Naive B cell (primary cell): ENCODE results near the gene ACAP3. TPM values are rescaled to one million over a fixed set of nuclear protein-coding genes. Genes with fewer than 3 reads are reported as not detected.

ENCODE experiments used
- ATAC-seq, 2 donors: fragments of 150-1000 bp; cut with Tn5 transposase; 2 replicates each; pipeline ENCODE4 v1.10.0; 2021; ENCODE audit warnings: low read depth in 2 of 2, mild to moderate bottlenecking in 2 of 2, moderate library complexity in 2 of 2
- DNase-seq: peaks from one replicate; pipeline ENCODE4 v3.0.0; 2022
- H3K27ac Mint-ChIP-seq, 6 donors: one replicate each; pipeline ENCODE4 v1.8.0; 2020 to 2022; ENCODE audit warnings: mild to moderate bottlenecking in 6 of 6, mixed read lengths in 6 of 6, moderate library complexity in 5 of 6, inconsistent platforms in 2 of 6
- H3K27me3 Mint-ChIP-seq, 3 donors: one replicate each; pipeline ENCODE4 v1.8.0; 2021 to 2022; ENCODE audit warnings: mixed read lengths in 3 of 3, mild to moderate bottlenecking in 1 of 3
- H3K36me3 Mint-ChIP-seq, 2 donors: one replicate each; pipeline ENCODE4 v1.8.0; 2020 to 2022; ENCODE audit warnings: mixed read lengths in 2 of 2, inconsistent platforms in 1 of 2, mild to moderate bottlenecking in 1 of 2
- H3K4me1 Mint-ChIP-seq, 3 donors: one replicate each; pipeline ENCODE4 v1.8.0; 2020 to 2022; ENCODE audit warnings: mixed read lengths in 3 of 3, inconsistent platforms in 1 of 3, mild to moderate bottlenecking in 1 of 3, moderate library complexity in 1 of 3
- H3K4me3 Mint-ChIP-seq, 8 donors: one replicate each; pipeline ENCODE4 v1.8.0; 2020 to 2022; ENCODE audit warnings: mild to moderate bottlenecking in 8 of 8, mixed read lengths in 8 of 8, moderate library complexity in 8 of 8, inconsistent platforms in 2 of 8
- H3K9me3 Mint-ChIP-seq, 7 donors: one replicate each; pipeline ENCODE4 v1.8.0; 2020 to 2022; ENCODE audit warnings: mixed read lengths in 7 of 7, mild to moderate bottlenecking in 5 of 7, inconsistent platforms in 2 of 7, moderate library complexity in 1 of 7
- polyA plus RNA-seq, 6 donors: library from polyadenylated mRNA; unstranded; fragments of 300-500 nt; fragmentation: Illumina TruSeq; gene quantifications; one replicate each; pipeline ENCODE4 v1.2.3, GENCODE V29; 2021; ENCODE audit warnings: low read depth in 6 of 6

Gene ACAP3
- polyA plus RNA-seq, 6 donors from 2014 or later: 1.9 to 7.2 (median 3.1) TPM

- no peak overlapping the region for H3K4me3 Mint-ChIP-seq
- DNase-seq (no peak), ATAC-seq (no peak)
- no peaks in the 10 kb centered on the region for H3K4me1 Mint-ChIP-seq
- peaks cover 0 to 16% (median 10%) of the 10 kb centered on the region in 3 donors for H3K27me3 Mint-ChIP-seq
- no peak overlapping the region for H3K27ac Mint-ChIP-seq
- H3K9me3 Mint-ChIP-seq: no peaks in the 10 kb centered on the region
- H3K36me3 Mint-ChIP-seq: no peaks in the 10 kb centered on the region
Observed at GRCh38 chr1:1243807-1244191, 63.9 kb downstream of the ACAP3 start.

- Mint-ChIP-seq H3K4me3 (no peak overlapping the region), H3K4me1 (peaks cover 0 to 2% (median 0%) of the 10 kb centered on the region in 3 donors), H3K27me3 (peaks cover 0 to 17% (median 10%) of the 10 kb centered on the region in 3 donors), H3K9me3 (no peaks in the 10 kb centered on the region), H3K27ac (no peak overlapping the region), H3K36me3 (no peaks in the 10 kb centered on the region)
- DNase-seq: no peak
- ATAC-seq: no peak
Observed at GRCh38 chr1:1243266-1243660, 64.5 kb downstream of the ACAP3 start.

- Mint-ChIP-seq H3K27ac (no peak overlapping the region), H3K27me3 (peaks cover 0 to 17% (median 10%) of the 10 kb centered on the region in 3 donors), H3K4me1 (peaks cover 0 to 8% (median 0%) of the 10 kb centered on the region in 3 donors), H3K4me3 (no peak overlapping the region), H3K36me3 (no peaks in the 10 kb centered on the region), H3K9me3 (no peaks in the 10 kb centered on the region)
- DNase-seq: no peak
- ATAC-seq: no peak
Observed at GRCh38 chr1:1242461-1243265, 65.1 kb downstream of the ACAP3 start.

Other genes with a start within 250 kb of the ACAP3 start
- gene RNF223, start 233.6 kb downstream of the ACAP3 start, polyA plus RNA-seq: not detected
- 1 to 10 TPM in 5 of 6 donors, not detected in 1; 2.0 to 6.3 (median 4.3) TPM for gene C1orf159, start 191.8 kb downstream of the ACAP3 start, polyA plus RNA-seq
- gene TTLL10, start 134.1 kb downstream of the ACAP3 start, polyA plus RNA-seq: not detected
- 10 to 100 TPM in 1 of 6 donors, 1 to 10 TPM in 5; 2.4 to 13.0 (median 7.9) TPM for gene TNFRSF18, start 101.3 kb downstream of the ACAP3 start, polyA plus RNA-seq
- gene TNFRSF4, start 93.8 kb downstream of the ACAP3 start, polyA plus RNA-seq: under 1 TPM in 3 of 6 donors, not detected in 3; 0.18 to 0.36 (median 0.32) TPM
- gene SDF4, start 75.9 kb downstream of the ACAP3 start, polyA plus RNA-seq: 100 to 1,000 TPM in 1 of 6 donors, 10 to 100 TPM in 5; 64.8 to 101 (median 85.4) TPM
- 10 to 100 TPM in 5 of 6 donors, 1 to 10 TPM in 1; 6.9 to 22.9 (median 12.9) TPM for gene B3GALT6, start 75.7 kb downstream of the ACAP3 start, polyA plus RNA-seq
- gene C1QTNF12, start 61.2 kb downstream of the ACAP3 start, polyA plus RNA-seq: not detected
- 100 to 1,000 TPM in 1 of 6 donors, 10 to 100 TPM in 5; 75.1 to 112 (median 87.4) TPM for gene UBE2J2, start 34.1 kb downstream of the ACAP3 start, polyA plus RNA-seq
- gene SCNN1D, start 27.5 kb downstream of the ACAP3 start, polyA plus RNA-seq: not detected
- gene PUSL1, start 667 bp upstream of the ACAP3 start, polyA plus RNA-seq: 10 to 100 TPM in 5 of 6 donors, 1 to 10 TPM in 1; 7.2 to 17.2 (median 11.9) TPM
- gene INTS11, start 16.7 kb upstream of the ACAP3 start, polyA plus RNA-seq: 10 to 100 TPM; 45.9 to 61.5 (median 54.3) TPM
- gene CPTP, start 16.9 kb upstream of the ACAP3 start, polyA plus RNA-seq: 10 to 100 TPM in 3 of 6 donors, 1 to 10 TPM in 3; 7.9 to 16.9 (median 10.7) TPM
- gene TAS1R3, start 23.4 kb upstream of the ACAP3 start, polyA plus RNA-seq: under 1 TPM in 3 of 6 donors, not detected in 3; 0.28 to 0.44 (median 0.31) TPM
- gene DVL1, start 41.5 kb upstream of the ACAP3 start, polyA plus RNA-seq: 1 to 10 TPM in 1 of 6 donors, under 1 TPM in 4, not detected in 1; 0.40 to 1.0 (median 0.68) TPM
- gene MXRA8, start 50.6 kb upstream of the ACAP3 start, polyA plus RNA-seq: not detected
- gene AURKAIP1, start 67.3 kb upstream of the ACAP3 start, polyA plus RNA-seq: 100 to 1,000 TPM; 103 to 122 (median 106) TPM
- 10 to 100 TPM; 16.8 to 50.2 (median 24.6) TPM for gene CCNL2, start 91.4 kb upstream of the ACAP3 start, polyA plus RNA-seq
- 100 to 1,000 TPM in 3 of 6 donors, 10 to 100 TPM in 3; 75.1 to 129 (median 102) TPM for gene MRPL20, start 99.4 kb upstream of the ACAP3 start, polyA plus RNA-seq
- 1 to 10 TPM in 1 of 6 donors, under 1 TPM in 4, not detected in 1; 0.17 to 1.5 (median 0.28) TPM for gene ANKRD65, start 113.3 kb upstream of the ACAP3 start, polyA plus RNA-seq
- gene VWA1, start 127.8 kb upstream of the ACAP3 start, polyA plus RNA-seq: under 1 TPM in 1 of 6 donors, not detected in 5; 0.41 TPM
- gene ATAD3C, start 141.8 kb upstream of the ACAP3 start, polyA plus RNA-seq: not detected
- gene ATAD3B, start 163.8 kb upstream of the ACAP3 start, polyA plus RNA-seq: 10 to 100 TPM in 1 of 6 donors, 1 to 10 TPM in 3, under 1 TPM in 2; 0.20 to 10.2 (median 2.9) TPM
- gene ATAD3A, start 204.2 kb upstream of the ACAP3 start, polyA plus RNA-seq: 10 to 100 TPM in 1 of 6 donors, 1 to 10 TPM in 5; 2.1 to 13.0 (median 5.8) TPM
- gene TMEM240, start 232.7 kb upstream of the ACAP3 start, polyA plus RNA-seq: not detected